Astrocyte (in vitro differentiated cells and primary cell): Measurements from ENCODE around the gene MPND. TPM values are rescaled to one million over a fixed set of nuclear protein-coding genes. Genes with fewer than 3 reads are reported as not detected.
A peak's percentile ranks its signal among the peaks of the same experiment; 100 is the strongest.

Experiments
- DNase-seq: peaks from one replicate; pipeline ENCODE4 v3.0.0-alpha.2; 2010; ENCODE audit warnings: low read depth
- FAIRE-seq: peaks from 2 replicates; lab custom pipeline; 2011; peaks lifted over from hg19 to GRCh38; lab: Jason Lieb, UNC
- H2AFZ ChIP-seq: 2 replicates; pipeline ENCODE4 v1.6.0; 2012; ENCODE audit warnings: low read depth, low read length, inconsistent platforms
- H3K27ac ChIP-seq: 2 replicates; pipeline ENCODE4 v1.5.1; 2011; ENCODE audit warnings: low read depth, low read length, inconsistent platforms
- H3K27me3 ChIP-seq: 2 replicates; pipeline ENCODE4 v1.6.0; 2011; ENCODE audit warnings: low read length, inconsistent platforms; ENCODE audit not compliant: insufficient read depth
- H3K36me3 ChIP-seq: 2 replicates; pipeline ENCODE4 v1.5.1; 2011; ENCODE audit warnings: low read length, inconsistent platforms; ENCODE audit not compliant: insufficient read depth
- H3K4me1 ChIP-seq: 2 replicates; pipeline ENCODE4 v1.5.1; 2011; ENCODE audit warnings: low read length, inconsistent platforms; ENCODE audit not compliant: insufficient read depth
- H3K4me2 ChIP-seq: 2 replicates; pipeline ENCODE4 v1.6.0; 2012; ENCODE audit warnings: low read length, inconsistent platforms
- H3K4me3 ChIP-seq: 2 replicates; pipeline ENCODE4 v1.5.1; 2011; ENCODE audit warnings: low read depth, mild to moderate bottlenecking, low read length, inconsistent platforms; ENCODE audit not compliant: insufficient read depth
- H3K79me2 ChIP-seq: 2 replicates; pipeline ENCODE4 v1.6.0; 2012; ENCODE audit warnings: mild to moderate bottlenecking, low read length, inconsistent platforms; ENCODE audit not compliant: insufficient read depth
- H3K9ac ChIP-seq: 2 replicates; pipeline ENCODE4 v1.6.0; 2012; ENCODE audit warnings: mild to moderate bottlenecking, low read length, inconsistent platforms
- H3K9me3 ChIP-seq: 2 replicates; pipeline ENCODE4 v1.5.1; 2012; ENCODE audit warnings: low read depth, mild to moderate bottlenecking, low read length, inconsistent platforms; ENCODE audit not compliant: insufficient read depth
- H4K20me1 ChIP-seq: 2 replicates; pipeline ENCODE4 v1.6.0; 2012; ENCODE audit warnings: low read length, inconsistent platforms; ENCODE audit not compliant: insufficient read depth
- H3K27ac Mint-ChIP-seq: one replicate; pipeline ENCODE4 v1.8.0; 2021; ENCODE audit warnings: mild to moderate bottlenecking, mixed read lengths; ENCODE audit not compliant: unreplicated experiment
- H3K27me3 Mint-ChIP-seq: one replicate; pipeline ENCODE4 v1.8.0; 2021; ENCODE audit warnings: low read depth, mixed read lengths; ENCODE audit not compliant: unreplicated experiment
- H3K36me3 Mint-ChIP-seq: one replicate; pipeline ENCODE4 v1.8.0; 2021; ENCODE audit warnings: low read depth, mixed read lengths; ENCODE audit not compliant: unreplicated experiment
- H3K4me1 Mint-ChIP-seq: one replicate; pipeline ENCODE4 v1.8.0; 2021; ENCODE audit warnings: low read depth, mixed read lengths; ENCODE audit not compliant: unreplicated experiment
- H3K4me3 Mint-ChIP-seq: one replicate; pipeline ENCODE4 v1.8.0; 2021; ENCODE audit warnings: mild to moderate bottlenecking, moderate library complexity, mixed read lengths; ENCODE audit not compliant: unreplicated experiment
- H3K9me3 Mint-ChIP-seq: one replicate; pipeline ENCODE4 v1.8.0; 2021; ENCODE audit warnings: mild to moderate bottlenecking, mixed read lengths; ENCODE audit not compliant: unreplicated experiment
- EZH2 ChIP-seq: IDR thresholded peaks from 2 replicates; pipeline ENCODE4 v1.6.1; 2012; ENCODE audit warnings: mild to moderate bottlenecking, low read length, inconsistent platforms; ENCODE audit not compliant: insufficient read depth
- total RNA-seq: library from RNA; stranded (reverse); gene quantifications from 2 replicates; pipeline ENCODE4 v1.2.1, GENCODE V29; 2021
- TF ChIP-seq, protein P1 (sequence below): IDR thresholded peaks from 2 replicates; pipeline ENCODE4 v1.5.1; 2011; ENCODE audit warnings: low read depth, mild to moderate bottlenecking, inconsistent platforms, low read length, moderate library complexity; ENCODE audit not compliant: insufficient read depth

MPND gene
- total RNA-seq, 1 donor from 2014 or later: 14.7 TPM

DNA sequence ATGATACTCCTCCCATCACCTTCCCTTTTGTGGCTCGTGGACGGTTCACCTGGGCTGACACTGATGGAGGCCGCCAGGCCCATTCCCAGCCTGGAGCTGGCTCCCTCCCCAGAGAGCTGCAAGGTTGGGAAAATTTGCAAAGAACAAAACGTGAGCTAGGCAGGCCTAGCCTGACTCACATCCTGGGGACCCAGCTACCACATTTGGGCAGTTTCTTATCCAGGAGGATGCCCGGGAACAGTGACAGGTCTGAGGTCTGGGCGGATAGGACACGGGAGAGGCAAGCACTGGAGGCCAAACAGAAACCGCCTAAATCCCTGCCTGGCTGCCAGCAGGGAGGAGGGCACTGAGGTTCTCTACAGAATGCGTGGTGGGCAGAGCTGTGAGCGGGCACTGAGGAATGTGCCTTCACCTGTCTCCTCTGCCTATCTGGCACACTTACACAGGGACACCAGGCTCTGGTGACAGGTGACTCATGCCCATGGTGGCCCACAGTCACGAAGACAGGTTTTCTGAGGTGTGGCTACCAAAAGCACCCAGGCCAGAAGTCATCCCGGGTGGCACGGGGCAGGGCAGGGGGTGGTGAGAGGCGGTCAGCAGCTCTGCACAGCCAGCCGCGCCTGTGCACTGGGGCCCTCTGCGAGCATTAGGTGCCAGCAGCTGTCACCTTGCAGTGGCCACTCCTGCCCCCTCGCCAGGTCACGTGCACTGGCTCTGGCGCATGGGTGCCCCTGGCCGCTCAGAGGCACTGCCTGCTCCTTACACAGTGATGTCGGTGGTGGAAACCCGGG lies 33.8 kb downstream of the MPND start:
- H3K4me3 ChIP-seq: no peak overlapping the region
- H3K4me1 ChIP-seq: peaks cover 56% of the 10 kb centered on the region
- peak overlapping the region; percentile 39 for H3K9ac ChIP-seq
- TF ChIP-seq, protein P1, sequence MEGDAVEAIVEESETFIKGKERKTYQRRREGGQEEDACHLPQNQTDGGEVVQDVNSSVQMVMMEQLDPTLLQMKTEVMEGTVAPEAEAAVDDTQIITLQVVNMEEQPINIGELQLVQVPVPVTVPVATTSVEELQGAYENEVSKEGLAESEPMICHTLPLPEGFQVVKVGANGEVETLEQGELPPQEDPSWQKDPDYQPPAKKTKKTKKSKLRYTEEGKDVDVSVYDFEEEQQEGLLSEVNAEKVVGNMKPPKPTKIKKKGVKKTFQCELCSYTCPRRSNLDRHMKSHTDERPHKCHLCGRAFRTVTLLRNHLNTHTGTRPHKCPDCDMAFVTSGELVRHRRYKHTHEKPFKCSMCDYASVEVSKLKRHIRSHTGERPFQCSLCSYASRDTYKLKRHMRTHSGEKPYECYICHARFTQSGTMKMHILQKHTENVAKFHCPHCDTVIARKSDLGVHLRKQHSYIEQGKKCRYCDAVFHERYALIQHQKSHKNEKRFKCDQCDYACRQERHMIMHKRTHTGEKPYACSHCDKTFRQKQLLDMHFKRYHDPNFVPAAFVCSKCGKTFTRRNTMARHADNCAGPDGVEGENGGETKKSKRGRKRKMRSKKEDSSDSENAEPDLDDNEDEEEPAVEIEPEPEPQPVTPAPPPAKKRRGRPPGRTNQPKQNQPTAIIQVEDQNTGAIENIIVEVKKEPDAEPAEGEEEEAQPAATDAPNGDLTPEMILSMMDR: no peak
- TF ChIP-seq EZH2: no peak
- H3K9me3 Mint-ChIP-seq: no peaks in the 10 kb centered on the region
- peak overlapping the region; percentile 69 for H3K27ac Mint-ChIP-seq
- no peaks in the 10 kb centered on the region for H3K36me3 ChIP-seq
- H2AFZ ChIP-seq: no peak overlapping the region
- FAIRE-seq (no peak), DNase-seq (no peak)
- H3K4me1 Mint-ChIP-seq: peaks cover 38% of the 10 kb centered on the region
- H4K20me1 ChIP-seq: peaks cover 95% of the 10 kb centered on the region
- no peak overlapping the region for H3K4me3 Mint-ChIP-seq
- no peak overlapping the region for H3K27ac ChIP-seq
- peak overlapping the region; percentile 55 for H3K4me2 ChIP-seq
- no peaks in the 10 kb centered on the region for H3K27me3 ChIP-seq
- no peaks in the 10 kb centered on the region for H3K27me3 Mint-ChIP-seq
- H3K9me3 ChIP-seq: no peaks in the 10 kb centered on the region
- H3K79me2 ChIP-seq: peaks cover 94% of the 10 kb centered on the region
- H3K36me3 Mint-ChIP-seq: peaks cover 9% of the 10 kb centered on the region

DNA sequence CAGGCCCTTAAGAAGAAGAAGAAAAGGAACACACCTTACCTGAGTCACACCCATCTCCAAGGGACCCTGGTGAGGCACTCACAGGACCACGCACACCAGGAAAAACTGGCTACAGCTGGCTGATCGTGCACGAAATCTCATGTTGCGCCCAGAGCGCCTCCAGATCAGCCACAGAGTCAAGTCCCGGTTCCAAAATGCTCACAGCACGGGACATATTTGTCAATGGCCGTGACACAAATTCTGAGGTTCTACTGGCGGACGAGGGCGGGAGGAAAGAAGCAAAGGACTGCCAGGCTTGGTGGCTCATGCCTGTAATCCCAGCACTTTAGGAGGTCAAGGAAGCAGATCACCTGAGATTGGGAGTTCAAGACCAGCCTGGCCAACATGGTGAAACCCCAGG lies 35.5 kb downstream of the MPND start:
- DNase-seq (no peak), FAIRE-seq (no peak)
- Mint-ChIP-seq H3K9me3 (no peaks in the 10 kb centered on the region), H3K27me3 (no peaks in the 10 kb centered on the region), H3K4me1 (peaks cover 35% of the 10 kb centered on the region), H3K27ac (no peak overlapping the region), H3K36me3 (peaks cover 8% of the 10 kb centered on the region), H3K4me3 (no peak overlapping the region)
- peaks cover 48% of the 10 kb centered on the region for H3K4me1 ChIP-seq
- TF ChIP-seq EZH2: no peak
- TF ChIP-seq, protein P1: no peak
- H3K27ac ChIP-seq: no peak overlapping the region
- peaks cover 93% of the 10 kb centered on the region for H3K79me2 ChIP-seq
- no peaks in the 10 kb centered on the region for H3K27me3 ChIP-seq
- H3K36me3 ChIP-seq: no peaks in the 10 kb centered on the region
- H3K9ac ChIP-seq: no peak overlapping the region
- H2AFZ ChIP-seq: no peak overlapping the region
- H4K20me1 ChIP-seq: peaks cover 95% of the 10 kb centered on the region
- H3K4me3 ChIP-seq: no peak overlapping the region
- H3K9me3 ChIP-seq: no peaks in the 10 kb centered on the region
- H3K4me2 ChIP-seq: no peak overlapping the region
